SK-N-SH treated with all-trans-retinoic acid at 6 μM for 48 hours (cell line): ENCODE results near the gene SPATA46.

Experiments
- ATAC-seq: fragments of 200-7000 bp; cut with Tn5 transposase; 3 replicates; pipeline ENCODE4 v1.9.1; 2020; ENCODE audit warnings: mild to moderate bottlenecking, moderate library complexity
- ARNTL ChIP-seq: fragments of 450-650 bp; formaldehyde crosslinking; IDR thresholded peaks from 2 replicates; pipeline ENCODE4 v1.5.0; 2020; ENCODE audit warnings: low read depth, mild to moderate bottlenecking, moderate library complexity, borderline replicate concordance
- BACH2 ChIP-seq: fragments of 250-450 bp; sonication (Bioruptor Pico); IDR thresholded peaks from 2 replicates; pipeline ENCODE4 v1.9.0; 2021; ENCODE audit warnings: mild to moderate bottlenecking, borderline replicate concordance
- CREB5 ChIP-seq: fragments of 250-450 bp; sonication (Bioruptor Pico); IDR thresholded peaks from 2 replicates; pipeline ENCODE4 v1.5.1; 2020; ENCODE audit warnings: low read depth, mild to moderate bottlenecking, moderate library complexity
- CSDC2 ChIP-seq: fragments of 250-450 bp; sonication (Bioruptor Pico); IDR thresholded peaks from 2 replicates; pipeline ENCODE4 v1.5.0; 2020; ENCODE audit warnings: mild to moderate bottlenecking, moderate library complexity
- CSRNP3 ChIP-seq: fragments of 250-450 bp; sonication (Bioruptor Pico); IDR thresholded peaks from 2 replicates; pipeline ENCODE4 v1.5.1; 2021; ENCODE audit warnings: mild to moderate bottlenecking, moderate library complexity
- ESRRG ChIP-seq: fragments of 250-450 bp; sonication (Bioruptor Pico); IDR thresholded peaks from 2 replicates; pipeline ENCODE4 v1.6.1; 2021; ENCODE audit warnings: mild to moderate bottlenecking
- GLIS3 ChIP-seq: fragments of 250-450 bp; sonication (Bioruptor Pico); IDR thresholded peaks from 2 replicates; pipeline ENCODE4 v1.5.0; 2020; ENCODE audit warnings: mild to moderate bottlenecking, moderate library complexity
- ISL1 ChIP-seq: fragments of 250-450 bp; sonication (Bioruptor Pico); IDR thresholded peaks from 2 replicates; pipeline ENCODE4 v2.1.2; 2022; ENCODE audit warnings: mild to moderate bottlenecking, moderate library complexity
- OSR1 ChIP-seq: fragments of 250-450 bp; sonication (Bioruptor Pico); IDR thresholded peaks from 2 replicates; pipeline ENCODE4 v1.8.0; 2022; ENCODE audit warnings: moderate library complexity, mild to moderate bottlenecking, inconsistent platforms
- POU6F1 ChIP-seq: fragments of 250-450 bp; sonication (Bioruptor Pico); IDR thresholded peaks from 2 replicates; pipeline ENCODE4 v1.8.0; 2021; ENCODE audit warnings: low read depth, mild to moderate bottlenecking, moderate library complexity, borderline replicate concordance
- PPARA ChIP-seq: fragments of 250-450 bp; sonication (Bioruptor Pico); IDR thresholded peaks from 2 replicates; pipeline ENCODE4 v1.5.0; 2020; ENCODE audit warnings: mild to moderate bottlenecking, borderline replicate concordance
- RARB ChIP-seq: fragments of 250-450 bp; sonication (Bioruptor Pico); IDR thresholded peaks from 2 replicates; pipeline ENCODE4 v1.8.0; 2021; ENCODE audit warnings: mild to moderate bottlenecking, moderate library complexity
- SNAI2 ChIP-seq: fragments of 250-450 bp; sonication (Bioruptor Pico); IDR thresholded peaks from 2 replicates; pipeline ENCODE4 v1.5.0; 2020; ENCODE audit warnings: mild to moderate bottlenecking, moderate library complexity
- TCF4 ChIP-seq: fragments of 250-450 bp; sonication (Bioruptor Pico); IDR thresholded peaks from 2 replicates; pipeline ENCODE4 v1.8.0; 2021; ENCODE audit warnings: mild to moderate bottlenecking, moderate library complexity, borderline replicate concordance
- ZC3H10 ChIP-seq: fragments of 250-450 bp; sonication (Bioruptor Pico); IDR thresholded peaks from 2 replicates; pipeline ENCODE4 v1.5.1; 2021; ENCODE audit warnings: mild to moderate bottlenecking, moderate library complexity
- ZFP3 ChIP-seq: fragments of 250-450 bp; sonication (Bioruptor Pico); IDR thresholded peaks from 2 replicates; pipeline ENCODE4 v1.5.0; 2020; ENCODE audit warnings: mild to moderate bottlenecking, moderate library complexity
- ZFP30 ChIP-seq: fragments of 450-650 bp; formaldehyde crosslinking; IDR thresholded peaks from 2 replicates; pipeline ENCODE4 v1.5.0; 2022; ENCODE audit warnings: mild to moderate bottlenecking, moderate library complexity
- ZNF565 ChIP-seq: fragments of 450-650 bp; formaldehyde crosslinking; conservative IDR thresholded peaks from 2 replicates; pipeline ENCODE4 v1.5.0; 2020; ENCODE audit warnings: low read depth, mild to moderate bottlenecking, moderate library complexity
- ZNF70 ChIP-seq: fragments of 450-650 bp; formaldehyde crosslinking; IDR thresholded peaks from 2 replicates; pipeline ENCODE4 v1.5.0; 2020; ENCODE audit warnings: mild to moderate bottlenecking, moderate library complexity
- ZNF8 ChIP-seq: fragments of 450-650 bp; formaldehyde crosslinking; IDR thresholded peaks from 2 replicates; pipeline ENCODE4 v1.5.0; 2020; ENCODE audit warnings: mild to moderate bottlenecking, moderate library complexity
- TF ChIP-seq, protein P1 (sequence below): fragments of 250-450 bp; sonication (Bioruptor Pico); IDR thresholded peaks from 2 replicates; pipeline ENCODE4 v1.5.0; 2020; ENCODE audit warnings: mild to moderate bottlenecking, moderate library complexity

Gene SPATA46

GRCh38 chr1:162397039-162397448 lies 20.4 kb upstream of the SPATA46 start (continued):
- no peak for TF ChIP-seq ZC3H10

- TF ChIP-seq ISL1 (CRISPR knock-in tag), result no peak
- TF ChIP-seq ZFP3 (CRISPR knock-in tag), result no peak
- no peak for TF ChIP-seq TCF4 (CRISPR knock-in tag)
- TF ChIP-seq ESRRG (CRISPR knock-in tag), result no peak
- no peak for TF ChIP-seq ZNF565 (CRISPR knock-in tag)
- TF ChIP-seq SNAI2 (CRISPR knock-in tag), result no peak
- no peak for TF ChIP-seq CSRNP3
- no peak for TF ChIP-seq OSR1 (CRISPR knock-in tag)
- no peak for TF ChIP-seq GLIS3
- TF ChIP-seq ZNF70 (CRISPR knock-in tag), result no peak
- no peak for TF ChIP-seq PPARA (CRISPR knock-in tag)
- no peak for TF ChIP-seq ZC3H10
- no peak for TF ChIP-seq ZNF8 (CRISPR knock-in tag)
- no peak for TF ChIP-seq CREB5 (CRISPR knock-in tag)
- no peak for TF ChIP-seq ARNTL
- no peak for TF ChIP-seq ZFP30 (CRISPR knock-in tag)
- TF ChIP-seq BACH2, result no peak
These were observed 19.7 kb upstream of the SPATA46 start for GRCh38 chr1:162396201-162396906.

GRCh38 chr1:162391790-162392563 lies 15.3 kb upstream of the SPATA46 start:
- ATAC-seq, result peak; percentile 87
- no peak for TF ChIP-seq RARB
- TF ChIP-seq TCF4 (CRISPR knock-in tag), result no peak
- no peak for TF ChIP-seq ZNF565 (CRISPR knock-in tag)
- no peak for TF ChIP-seq ISL1 (CRISPR knock-in tag)
- no peak for TF ChIP-seq CSRNP3
- TF ChIP-seq CSDC2 (CRISPR knock-in tag), result no peak
- no peak for TF ChIP-seq ZNF8 (CRISPR knock-in tag)
- no peak for TF ChIP-seq POU6F1 (CRISPR knock-in tag)
- TF ChIP-seq ZFP3 (CRISPR knock-in tag), result no peak
- no peak for TF ChIP-seq CREB5 (CRISPR knock-in tag)
- no peak for TF ChIP-seq PPARA (CRISPR knock-in tag)
- no peak for TF ChIP-seq ZNF70 (CRISPR knock-in tag)
- TF ChIP-seq SNAI2 (CRISPR knock-in tag), result no peak
- TF ChIP-seq, protein P1, sequence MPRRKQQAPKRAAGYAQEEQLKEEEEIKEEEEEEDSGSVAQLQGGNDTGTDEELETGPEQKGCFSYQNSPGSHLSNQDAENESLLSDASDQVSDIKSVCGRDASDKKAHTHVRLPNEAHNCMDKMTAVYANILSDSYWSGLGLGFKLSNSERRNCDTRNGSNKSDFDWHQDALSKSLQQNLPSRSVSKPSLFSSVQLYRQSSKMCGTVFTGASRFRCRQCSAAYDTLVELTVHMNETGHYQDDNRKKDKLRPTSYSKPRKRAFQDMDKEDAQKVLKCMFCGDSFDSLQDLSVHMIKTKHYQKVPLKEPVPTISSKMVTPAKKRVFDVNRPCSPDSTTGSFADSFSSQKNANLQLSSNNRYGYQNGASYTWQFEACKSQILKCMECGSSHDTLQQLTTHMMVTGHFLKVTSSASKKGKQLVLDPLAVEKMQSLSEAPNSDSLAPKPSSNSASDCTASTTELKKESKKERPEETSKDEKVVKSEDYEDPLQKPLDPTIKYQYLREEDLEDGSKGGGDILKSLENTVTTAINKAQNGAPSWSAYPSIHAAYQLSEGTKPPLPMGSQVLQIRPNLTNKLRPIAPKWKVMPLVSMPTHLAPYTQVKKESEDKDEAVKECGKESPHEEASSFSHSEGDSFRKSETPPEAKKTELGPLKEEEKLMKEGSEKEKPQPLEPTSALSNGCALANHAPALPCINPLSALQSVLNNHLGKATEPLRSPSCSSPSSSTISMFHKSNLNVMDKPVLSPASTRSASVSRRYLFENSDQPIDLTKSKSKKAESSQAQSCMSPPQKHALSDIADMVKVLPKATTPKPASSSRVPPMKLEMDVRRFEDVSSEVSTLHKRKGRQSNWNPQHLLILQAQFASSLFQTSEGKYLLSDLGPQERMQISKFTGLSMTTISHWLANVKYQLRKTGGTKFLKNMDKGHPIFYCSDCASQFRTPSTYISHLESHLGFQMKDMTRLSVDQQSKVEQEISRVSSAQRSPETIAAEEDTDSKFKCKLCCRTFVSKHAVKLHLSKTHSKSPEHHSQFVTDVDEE (CRISPR knock-in tag), result no peak

More at GRCh38 chr1:162396201-162396906, 19.7 kb upstream of the SPATA46 start:
- ATAC-seq, result no peak
